ENCODE data around the gene KCNT1.
"Not testable (repeated sequence)": the region's sequence is repeated elsewhere in the genome, so short reads cannot be mapped to it uniquely, and the experiment has no call there.

KCNT1 gene

GRCh38 chr9:135701959-135702721 is at the start of gene KCNT1:
TSS of gene KCNT1 (plus strand) at chr9:135702185. CDS start at chr9:135702259, 74 bp downstream.
- DNase-seq (ENCODE audit: low read depth in 2 of 2) = no peak

- no peak for DNase-seq (ENCODE audit: low read depth in 2 of 2)
Measured at GRCh38 chr9:135655317-135655716, 46.7 kb upstream of the KCNT1 start.

GRCh38 chr9:135657416-135657815 is 44.6 kb upstream of the KCNT1 start:
- no peak for DNase-seq (ENCODE audit: low read depth in 2 of 2)

- no peak for DNase-seq (ENCODE audit: low read depth in 2 of 2)
Measured at GRCh38 chr9:135659252-135659651, 42.7 kb upstream of the KCNT1 start.

GRCh38 chr9:135660407-135660806 is 41.6 kb upstream of the KCNT1 start:
- no peak for DNase-seq (ENCODE audit: low read depth in 2 of 2)

- no peak for DNase-seq (ENCODE audit: low read depth in 2 of 2)
Measured at GRCh38 chr9:135661816-135662560, 40.0 kb upstream of the KCNT1 start.

- no peak for DNase-seq (ENCODE audit: low read depth in 2 of 2)
Measured at GRCh38 chr9:135662758-135663450, 39.1 kb upstream of the KCNT1 start, which contains the start of gene LCN9. TSS of gene LCN9 (plus strand) at chr9:135663309. CDS start at chr9:135663322, 13 bp downstream.

- no peak for DNase-seq (ENCODE audit: low read depth in 2 of 2)
Measured at GRCh38 chr9:135663451-135663770, 38.6 kb upstream of the KCNT1 start.

GRCh38 chr9:135663857-135664256 is 38.1 kb upstream of the KCNT1 start:
- DNase-seq (ENCODE audit: low read depth in 2 of 2) = no peak

- no peak for DNase-seq (ENCODE audit: low read depth in 2 of 2)
Measured at GRCh38 chr9:135664266-135664665, 37.7 kb upstream of the KCNT1 start.

- no peak for DNase-seq (ENCODE audit: low read depth in 2 of 2)
Measured at GRCh38 chr9:135664801-135665794, 36.9 kb upstream of the KCNT1 start.

GRCh38 chr9:135665795-135666189 is 36.2 kb upstream of the KCNT1 start:
- no peak for DNase-seq (ENCODE audit: low read depth in 2 of 2)

- no peak for DNase-seq (ENCODE audit: low read depth in 2 of 2)
Measured at GRCh38 chr9:135666534-135667462, 35.2 kb upstream of the KCNT1 start.

GRCh38 chr9:135667463-135668001 is 34.5 kb upstream of the KCNT1 start:
- no peak for DNase-seq (ENCODE audit: low read depth in 2 of 2)

- DNase-seq (ENCODE audit: low read depth in 2 of 2) = not testable (repeated sequence)
Measured at GRCh38 chr9:135669018-135669417, 33.0 kb upstream of the KCNT1 start.

- DNase-seq (ENCODE audit: low read depth in 2 of 2) = no peak
Measured at GRCh38 chr9:135669616-135670285, 32.2 kb upstream of the KCNT1 start.

GRCh38 chr9:135670721-135671590 is 31.0 kb upstream of the KCNT1 start:
- DNase-seq (ENCODE audit: low read depth in 2 of 2) = no peak

GRCh38 chr9:135671591-135672041 is 30.4 kb upstream of the KCNT1 start:
- DNase-seq (ENCODE audit: low read depth in 2 of 2) = no peak

Data from stimulated activated CD8-positive, alpha-beta memory T cell treated with anti-CD3 and anti-CD28 coated beads, Interleukin-15, amount 100 ng/mL, for 4 hours (primary cell).